ENCODE measurements around the gene CLEC4G.

DNA sequence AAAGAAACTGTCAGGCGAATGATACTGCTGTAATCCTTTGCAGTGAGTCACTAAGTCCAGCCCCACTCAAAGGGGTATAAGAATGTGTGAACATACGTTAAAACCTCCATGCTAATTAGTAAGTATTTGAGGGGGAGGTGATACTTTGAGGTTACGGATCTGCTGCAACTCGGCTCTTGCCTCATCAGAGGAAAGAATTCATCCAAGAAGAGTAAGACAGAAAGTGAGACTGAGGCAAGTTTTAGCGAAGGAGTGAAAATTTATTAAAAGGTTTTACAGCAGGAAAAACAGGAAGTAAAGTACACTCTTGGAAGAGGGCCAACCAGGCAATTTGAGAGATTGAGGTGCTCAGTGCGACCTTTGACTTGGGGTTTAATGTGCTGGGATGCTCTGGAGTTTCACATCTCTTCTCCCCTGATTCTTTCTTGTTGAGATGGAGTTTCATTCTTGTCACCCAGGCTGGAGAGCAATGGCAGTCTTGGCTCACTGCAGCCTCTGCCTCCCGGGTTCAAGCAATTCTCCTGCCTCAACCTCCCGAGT is 40.9 kb upstream of the CLEC4G start:
- TF ChIP-seq MAX (IDR thresholded peaks at IDR 0.05) (no peak), RAD21 (IDR thresholded peaks at IDR 0.05; ENCODE audit: low read depth) (no peak), EP300 (IDR thresholded peaks at IDR 0.05; ENCODE audit: borderline replicate concordance) (no peak), TCF12 (IDR thresholded peaks at IDR 0.05; ENCODE audit: low read depth) (no peak), TAF1 (IDR thresholded peaks at IDR 0.05; ENCODE audit: low read depth) (no peak), EGR1 (IDR thresholded peaks at IDR 0.05) (no peak), CREB1 (IDR thresholded peaks at IDR 0.05; ENCODE audit: low read depth) (no peak), YY1 (IDR thresholded peaks at IDR 0.05; ENCODE audit: low read depth) (no peak), ZBTB7A (IDR thresholded peaks at IDR 0.05; ENCODE audit: low read depth) (no peak), FOXM1 (IDR thresholded peaks at IDR 0.05; ENCODE audit: borderline replicate concordance, low read depth) (no peak)
- TF ChIP-seq, protein P1, sequence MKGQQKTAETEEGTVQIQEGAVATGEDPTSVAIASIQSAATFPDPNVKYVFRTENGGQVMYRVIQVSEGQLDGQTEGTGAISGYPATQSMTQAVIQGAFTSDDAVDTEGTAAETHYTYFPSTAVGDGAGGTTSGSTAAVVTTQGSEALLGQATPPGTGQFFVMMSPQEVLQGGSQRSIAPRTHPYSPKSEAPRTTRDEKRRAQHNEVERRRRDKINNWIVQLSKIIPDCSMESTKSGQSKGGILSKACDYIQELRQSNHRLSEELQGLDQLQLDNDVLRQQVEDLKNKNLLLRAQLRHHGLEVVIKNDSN (IDR thresholded peaks at IDR 0.05) = no peak
- TF ChIP-seq, protein P2, sequence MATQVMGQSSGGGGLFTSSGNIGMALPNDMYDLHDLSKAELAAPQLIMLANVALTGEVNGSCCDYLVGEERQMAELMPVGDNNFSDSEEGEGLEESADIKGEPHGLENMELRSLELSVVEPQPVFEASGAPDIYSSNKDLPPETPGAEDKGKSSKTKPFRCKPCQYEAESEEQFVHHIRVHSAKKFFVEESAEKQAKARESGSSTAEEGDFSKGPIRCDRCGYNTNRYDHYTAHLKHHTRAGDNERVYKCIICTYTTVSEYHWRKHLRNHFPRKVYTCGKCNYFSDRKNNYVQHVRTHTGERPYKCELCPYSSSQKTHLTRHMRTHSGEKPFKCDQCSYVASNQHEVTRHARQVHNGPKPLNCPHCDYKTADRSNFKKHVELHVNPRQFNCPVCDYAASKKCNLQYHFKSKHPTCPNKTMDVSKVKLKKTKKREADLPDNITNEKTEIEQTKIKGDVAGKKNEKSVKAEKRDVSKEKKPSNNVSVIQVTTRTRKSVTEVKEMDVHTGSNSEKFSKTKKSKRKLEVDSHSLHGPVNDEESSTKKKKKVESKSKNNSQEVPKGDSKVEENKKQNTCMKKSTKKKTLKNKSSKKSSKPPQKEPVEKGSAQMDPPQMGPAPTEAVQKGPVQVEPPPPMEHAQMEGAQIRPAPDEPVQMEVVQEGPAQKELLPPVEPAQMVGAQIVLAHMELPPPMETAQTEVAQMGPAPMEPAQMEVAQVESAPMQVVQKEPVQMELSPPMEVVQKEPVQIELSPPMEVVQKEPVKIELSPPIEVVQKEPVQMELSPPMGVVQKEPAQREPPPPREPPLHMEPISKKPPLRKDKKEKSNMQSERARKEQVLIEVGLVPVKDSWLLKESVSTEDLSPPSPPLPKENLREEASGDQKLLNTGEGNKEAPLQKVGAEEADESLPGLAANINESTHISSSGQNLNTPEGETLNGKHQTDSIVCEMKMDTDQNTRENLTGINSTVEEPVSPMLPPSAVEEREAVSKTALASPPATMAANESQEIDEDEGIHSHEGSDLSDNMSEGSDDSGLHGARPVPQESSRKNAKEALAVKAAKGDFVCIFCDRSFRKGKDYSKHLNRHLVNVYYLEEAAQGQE (IDR thresholded peaks at IDR 0.05; ENCODE audit: low read depth) = no peak

All from Ishikawa (cell line).